GM21528 (cell line): Measurements from ENCODE around the gene ZNF436.
"Not testable (repeated sequence)": the region's sequence is repeated elsewhere in the genome, so short reads cannot be mapped to it uniquely, and the experiment has no call there.

ENCODE experiments used
- ATAC-seq: cut with Tn5 transposase; IDR thresholded peaks from one replicate; pipeline ENCODE4 v1.9.1; 2021; ENCODE audit warnings: mild to moderate bottlenecking, moderate library complexity; ENCODE audit not compliant: unreplicated experiment, low FRiP score

Gene ZNF436

GRCh38 chr1:23393706-23394105 is 24.1 kb upstream of the ZNF436 start:
- no peak for ATAC-seq

- no peak for ATAC-seq
Measured at GRCh38 chr1:23392125-23392855, 22.7 kb upstream of the ZNF436 start.

GRCh38 chr1:23389837-23390321 is 20.2 kb upstream of the ZNF436 start:
- ATAC-seq = no peak

- no peak for ATAC-seq
Measured at GRCh38 chr1:23387494-23387893, 17.9 kb upstream of the ZNF436 start.

GRCh38 chr1:23385119-23385621 is 15.5 kb upstream of the ZNF436 start:
- ATAC-seq = no peak

GRCh38 chr1:23384312-23385058 is 14.8 kb upstream of the ZNF436 start:
- ATAC-seq = no peak

- no peak for ATAC-seq
Measured at GRCh38 chr1:23383577-23384311, 14.1 kb upstream of the ZNF436 start.

- no peak for ATAC-seq
Measured at GRCh38 chr1:23381233-23381885, 11.7 kb upstream of the ZNF436 start.

- no peak for ATAC-seq
Measured at GRCh38 chr1:23380719-23381118, 11.1 kb upstream of the ZNF436 start.

- ATAC-seq = not testable (repeated sequence)
Measured at GRCh38 chr1:23380236-23380635, 10.6 kb upstream of the ZNF436 start.

- no peak for ATAC-seq
Measured at GRCh38 chr1:23376890-23377811, 7.5 kb upstream of the ZNF436 start.

GRCh38 chr1:23374079-23374735 is 4.6 kb upstream of the ZNF436 start:
- ATAC-seq = not testable (repeated sequence)

GRCh38 chr1:23371987-23372880 is 2.6 kb upstream of the ZNF436 start:
- ATAC-seq = no peak

GRCh38 chr1:23370709-23371584 is 1.3 kb upstream of the ZNF436 start:
- ATAC-seq = no peak

- no peak for ATAC-seq
Measured at GRCh38 chr1:23370330-23370708, 683 bp upstream of the ZNF436 start.

- ATAC-seq = peak; percentile 72
Measured at GRCh38 chr1:23368562-23369334, 888 bp downstream of the ZNF436 start.
